HG03175 (cell line): Measurements from ENCODE around the gene TANGO6.
A peak's percentile ranks its signal among the peaks of the same experiment; 100 is the strongest.

Experiments used
- ATAC-seq: cut with Tn5 transposase; IDR thresholded peaks from one replicate; pipeline ENCODE4 v1.9.1; 2021; ENCODE audit warnings: mild to moderate bottlenecking, moderate library complexity; ENCODE audit not compliant: unreplicated experiment

Gene TANGO6

GRCh38 chr16:69088684-69089083 is 245.4 kb downstream of the TANGO6 start:
- no peak for ATAC-seq

DNA sequence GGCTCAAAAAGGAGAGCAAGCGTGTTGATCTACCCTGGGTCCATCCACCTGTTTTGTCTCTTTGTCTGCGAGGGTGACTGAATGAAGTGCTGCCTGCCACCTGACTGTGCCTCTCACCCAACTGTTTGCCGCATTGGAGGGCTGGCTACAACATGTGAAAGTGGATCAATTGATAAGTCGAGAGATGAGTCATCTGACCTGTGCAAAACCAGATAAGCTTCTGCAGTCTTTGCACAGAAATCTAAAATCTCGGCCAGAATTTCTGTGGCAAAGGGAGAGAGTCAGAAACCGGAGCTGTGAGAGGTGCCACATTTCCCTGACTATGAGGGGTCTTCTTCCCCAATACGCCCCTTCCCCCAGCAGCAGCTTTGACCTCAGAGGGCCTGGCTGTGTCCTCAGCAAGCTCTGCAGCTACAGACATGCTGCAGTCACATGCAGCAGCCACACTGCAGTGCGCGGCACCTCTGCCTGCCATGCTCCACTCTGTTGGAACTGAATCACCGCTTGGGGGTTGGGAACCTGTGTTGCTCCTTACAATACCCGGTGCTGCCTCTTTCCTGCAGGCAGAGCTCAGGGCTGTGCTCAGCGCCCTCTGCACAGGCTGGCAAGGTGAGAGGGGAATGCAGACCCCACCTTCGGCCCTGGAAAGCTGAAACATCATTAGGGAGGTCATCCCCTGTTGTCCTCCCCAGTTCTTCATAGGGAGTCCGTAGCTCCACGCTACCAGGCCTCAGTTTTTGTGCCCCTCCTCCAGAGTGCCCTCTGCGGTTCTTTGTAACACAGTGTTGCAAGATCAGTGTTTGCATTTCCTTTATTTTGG is 246.0 kb downstream of the TANGO6 start:
- no peak for ATAC-seq

DNA sequence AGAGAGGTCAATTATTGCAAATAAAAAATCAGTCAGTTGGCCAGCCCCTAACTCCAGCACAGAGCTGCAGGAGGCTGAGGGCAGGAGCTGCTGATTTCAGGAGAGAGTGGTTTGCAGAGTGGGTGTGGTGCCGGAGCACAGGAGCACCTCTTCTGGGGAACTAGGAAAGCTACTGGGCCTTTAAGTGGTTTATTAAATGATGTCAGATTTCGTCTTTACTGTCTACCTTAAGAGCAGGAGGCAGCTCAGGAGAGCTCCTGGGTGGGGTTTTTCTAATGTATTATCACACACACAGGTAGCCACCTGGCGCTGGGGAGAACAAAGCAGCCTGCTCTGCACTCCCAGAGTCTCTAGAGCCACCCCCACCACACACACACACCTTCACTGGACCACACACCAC is 250.6 kb downstream of the TANGO6 start:
- no peak for ATAC-seq

DNA sequence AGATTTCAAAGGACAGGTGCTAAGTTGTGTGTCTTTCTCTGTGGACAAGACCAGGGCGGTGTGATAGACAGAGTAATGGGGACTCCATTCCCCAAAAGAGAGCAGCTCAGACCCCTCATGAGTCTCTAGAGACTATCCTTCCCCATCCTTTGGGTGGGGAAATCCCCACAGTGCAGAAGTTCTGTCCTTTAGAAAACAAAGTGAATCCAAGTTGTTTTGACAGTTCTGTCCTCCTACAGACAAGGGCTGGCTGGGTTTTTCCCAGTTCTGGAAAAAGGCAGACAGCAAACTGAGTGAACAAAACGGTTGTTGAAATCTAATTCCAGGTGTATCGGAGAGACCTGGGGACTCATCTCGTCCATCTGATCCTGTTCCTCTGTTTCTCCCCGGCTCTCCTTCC is 251.2 kb downstream of the TANGO6 start:
- ATAC-seq = no peak

GRCh38 chr16:69095193-69095592 is 251.9 kb downstream of the TANGO6 start:
- ATAC-seq = no peak

DNA sequence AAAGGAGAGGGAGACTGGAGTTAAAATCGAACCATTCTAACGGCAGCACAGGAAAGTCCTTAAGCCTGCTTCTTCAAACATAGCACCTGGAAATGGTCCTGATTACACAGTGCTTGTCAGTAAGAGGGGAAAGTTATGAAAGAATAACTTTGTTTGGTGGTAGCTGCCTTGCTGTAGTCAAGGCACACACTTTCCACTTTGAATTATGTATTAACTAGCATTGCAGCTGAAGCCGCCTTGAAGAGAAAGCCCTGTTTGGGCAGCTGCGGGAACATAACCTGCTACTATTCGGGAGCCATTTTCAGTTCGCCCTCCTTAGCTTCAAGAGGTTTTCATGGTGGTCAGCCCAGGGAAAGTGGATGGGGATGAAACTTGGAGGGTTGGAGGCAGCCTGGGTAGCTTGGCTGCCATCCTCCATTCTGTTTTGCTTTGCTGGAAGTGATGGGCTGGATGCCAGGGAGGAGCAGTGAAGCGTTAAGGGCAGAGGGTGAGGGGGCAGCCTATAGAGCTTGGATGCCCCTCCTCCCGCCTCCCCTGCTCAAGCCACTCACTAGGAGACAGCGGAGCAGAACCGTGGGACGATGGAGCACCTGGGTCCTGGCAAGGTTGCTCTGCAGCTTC is 256.9 kb downstream of the TANGO6 start:
- no peak for ATAC-seq

- ATAC-seq = peak; percentile 56
Measured at GRCh38 chr16:69105501-69106361, 262.4 kb downstream of the TANGO6 start, which contains the start of gene HAS3. Gene HAS3 (plus strand): TSS chr16:69105653. CDS start chr16:69109396, 3,743 bp downstream.

DNA sequence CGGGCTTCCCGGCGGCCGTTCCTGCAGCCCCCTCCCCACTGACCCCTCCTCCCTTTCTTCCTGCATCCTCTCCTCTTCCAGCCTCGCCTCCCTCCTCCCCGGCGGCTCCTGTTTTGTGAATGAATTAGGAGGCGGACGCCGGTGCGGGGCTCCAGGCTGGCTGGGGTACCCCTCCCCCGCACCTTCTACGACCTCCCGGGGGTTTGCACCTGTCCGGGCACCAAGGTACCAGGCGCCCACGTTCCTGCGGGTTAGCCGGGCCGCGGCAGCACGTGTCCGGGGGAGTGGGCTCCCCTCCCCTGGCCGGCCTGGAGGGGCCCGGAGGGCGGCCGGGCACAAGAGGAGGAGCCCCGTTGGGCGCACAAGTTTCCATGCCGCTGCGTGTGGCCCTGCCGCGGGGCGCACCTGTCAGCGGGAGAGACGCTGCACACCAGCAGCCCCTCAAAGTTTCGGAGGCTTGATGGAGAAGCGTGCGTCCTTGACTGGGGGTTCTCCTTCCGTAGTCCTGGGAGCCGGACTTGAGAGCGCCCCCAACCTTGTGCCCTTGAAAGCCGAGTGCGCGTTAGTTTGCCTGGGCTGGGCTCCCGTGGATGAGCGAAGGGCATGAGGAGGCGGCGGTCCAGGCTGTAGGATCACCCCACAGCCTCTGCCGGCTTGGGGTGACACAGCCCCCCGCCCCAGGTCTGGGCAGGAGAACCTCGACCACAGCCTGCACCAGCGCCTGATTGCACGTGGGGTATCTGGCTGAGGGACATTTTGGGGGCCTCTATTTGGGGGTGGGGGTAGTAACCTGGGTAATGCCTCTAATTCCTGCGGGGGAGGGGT is 263.4 kb downstream of the TANGO6 start:
- no peak for ATAC-seq

GRCh38 chr16:69107316-69107962 is 264.1 kb downstream of the TANGO6 start:
- no peak for ATAC-seq

- ATAC-seq = no peak
Measured at GRCh38 chr16:69108064-69108904, 265.0 kb downstream of the TANGO6 start.

DNA sequence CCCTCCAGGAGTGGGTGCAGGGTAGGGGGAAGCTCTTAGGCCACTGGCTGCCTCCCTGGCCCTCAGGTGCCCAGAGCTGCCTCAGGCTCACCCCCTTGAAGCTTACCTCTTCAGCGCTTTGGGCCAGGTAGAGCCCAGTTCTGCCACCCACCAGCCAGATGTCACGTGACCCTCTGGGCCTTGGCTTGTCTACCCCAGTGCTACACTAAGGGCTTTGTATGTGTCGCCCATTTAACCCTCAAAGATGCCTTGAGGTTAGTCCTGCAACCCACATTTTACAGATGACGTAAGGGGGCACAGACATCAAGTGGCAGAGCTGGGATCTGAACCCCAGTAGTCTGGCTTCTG is 265.5 kb downstream of the TANGO6 start:
- ATAC-seq = no peak

GRCh38 chr16:69109486-69110270 is 266.3 kb downstream of the TANGO6 start:
- ATAC-seq = no peak

DNA sequence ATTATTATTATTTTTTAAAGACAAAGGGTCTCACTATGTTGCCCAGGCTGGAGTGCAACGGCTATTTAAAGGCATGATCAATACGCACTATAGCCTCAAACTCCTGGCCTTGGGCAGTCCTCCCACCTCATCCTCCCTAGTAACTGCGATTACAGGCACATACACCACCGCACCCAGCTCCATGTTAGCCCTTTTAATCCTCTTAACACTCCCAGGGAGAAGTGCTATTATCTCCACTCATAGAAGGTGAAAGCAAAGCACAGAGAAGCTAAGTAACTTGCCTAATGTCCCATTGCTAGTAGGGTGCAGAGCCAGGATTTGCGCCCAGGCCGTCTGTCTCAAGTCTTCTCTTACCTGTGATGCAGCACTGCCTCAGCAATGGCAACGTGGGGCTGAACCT is 267.1 kb downstream of the TANGO6 start:
- ATAC-seq = no peak

DNA sequence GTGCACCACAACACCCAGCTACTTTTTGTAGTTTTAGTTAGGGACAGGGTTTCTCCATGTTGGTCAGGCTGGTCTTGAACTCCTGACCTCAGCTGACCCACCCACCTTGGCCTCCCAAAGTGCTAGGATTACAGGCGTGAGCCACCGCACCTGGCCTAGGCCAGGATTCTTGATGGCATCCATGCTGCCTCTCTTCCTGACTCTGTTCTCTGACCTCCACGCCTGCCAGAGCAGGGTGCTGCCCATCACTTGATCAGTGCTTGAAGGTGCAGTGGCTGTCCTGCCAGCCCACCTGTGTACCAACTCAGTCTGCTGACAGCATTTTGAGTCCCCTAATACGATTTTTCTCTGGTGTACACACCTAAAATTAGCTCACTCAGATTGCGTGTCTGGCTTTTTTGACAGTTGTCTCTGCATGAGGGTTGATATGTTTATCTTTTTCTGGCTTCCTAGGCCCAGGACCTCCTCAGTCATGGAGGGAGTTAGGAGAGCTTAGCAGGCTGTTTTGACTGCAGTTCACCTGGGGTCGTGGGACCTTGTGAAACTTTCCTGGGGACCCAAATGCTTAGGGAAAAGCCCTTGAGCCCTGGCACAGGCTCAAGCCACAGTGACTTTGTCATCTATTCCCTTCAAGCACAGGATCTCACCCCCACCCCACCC is 268.0 kb downstream of the TANGO6 start:
- no peak for ATAC-seq

DNA sequence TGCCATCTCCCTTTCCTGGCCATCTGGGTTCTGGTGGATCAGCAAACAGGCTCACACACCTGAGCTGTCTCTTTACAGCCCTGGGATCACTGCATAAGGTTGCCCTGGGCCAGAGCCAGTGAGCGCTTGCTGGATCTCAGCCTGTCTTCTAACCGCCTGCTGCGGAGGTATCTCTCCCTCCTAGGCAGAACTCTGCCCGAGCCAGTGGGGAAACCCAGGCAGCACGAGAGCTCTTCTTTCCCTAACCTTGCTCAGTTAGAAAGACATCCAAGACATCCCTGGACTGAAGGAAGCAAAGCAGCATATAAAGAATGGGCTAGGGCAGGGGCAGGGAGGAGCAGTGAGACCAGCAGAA is 268.5 kb downstream of the TANGO6 start:
- ATAC-seq = no peak

- ATAC-seq = no peak
Measured at GRCh38 chr16:69112285-69113129, 269.2 kb downstream of the TANGO6 start.

- no peak for ATAC-seq
Measured at GRCh38 chr16:69113216-69113615, 269.9 kb downstream of the TANGO6 start.
